ENCODE data around the gene LDHAL6A.

- no peak for TF ChIP-seq SOX5 (CRISPR knock-in tag; IDR thresholded peaks at IDR 0.05; ENCODE audit: borderline replicate concordance)
- TF ChIP-seq CREM (IDR thresholded peaks at IDR 0.05) = no peak
- no peak for TF ChIP-seq CREM (CRISPR knock-in tag; IDR thresholded peaks at IDR 0.05)
- no peak for TF ChIP-seq MAFF (IDR thresholded peaks at IDR 0.05; ENCODE audit: low read depth, low read length)
- no peak for TF ChIP-seq SIN3A (IDR thresholded peaks at IDR 0.05; ENCODE audit: borderline replicate concordance, low read depth, low read length)
- no peak for TF ChIP-seq ZNF768 (CRISPR knock-in tag; IDR thresholded peaks at IDR 0.05)
- no peak for TF ChIP-seq ZNF652 (CRISPR knock-in tag; IDR thresholded peaks at IDR 0.05; ENCODE audit: borderline replicate concordance, low read depth)
- TF ChIP-seq CTCF (CRISPR knock-in tag; IDR thresholded peaks at IDR 0.05) = no peak
- TF ChIP-seq HDAC2 (CRISPR knock-in tag; IDR thresholded peaks at IDR 0.05) = no peak
- TF ChIP-seq MAX (IDR thresholded peaks at IDR 0.05) = no peak
- TF ChIP-seq REST (IDR thresholded peaks at IDR 0.05; ENCODE audit: borderline replicate concordance in 1 of 2, low read depth in 1 of 2, low read length in 2 of 2) = no peak
- TF ChIP-seq HOMEZ (CRISPR knock-in tag; IDR thresholded peaks at IDR 0.05; ENCODE audit: low read depth) = no peak
- TF ChIP-seq ZHX1 (CRISPR knock-in tag; IDR thresholded peaks at IDR 0.05; ENCODE audit: low read depth) = no peak
- TF ChIP-seq ZNF12 (CRISPR knock-in tag; IDR thresholded peaks at IDR 0.05) = no peak
- no peak for TF ChIP-seq HOXA7 (CRISPR knock-in tag; IDR thresholded peaks at IDR 0.05)
Observed at GRCh38 chr11:18493310-18493709, 37.7 kb downstream of the LDHAL6A start.

All from HepG2 (cell line).